ENCODE results near the gene EEFSEC. TPM values are rescaled to one million over a fixed set of nuclear protein-coding genes. Genes with fewer than 3 reads are reported as not detected.

Gene EEFSEC
- total and polyA plus RNA-seq, 2 of the 8 experiments (the other 6 are each of a cell fraction or from before 2014, with no cell fraction given): 13.1 to 19.8 TPM

GRCh38 chr3:128321418-128321817 is 168.1 kb downstream of the EEFSEC start:
- no peak overlapping the region for H2BK12ac ChIP-seq (ENCODE audit: low read depth, low read length)
- H3K23me2 ChIP-seq (ENCODE audit: low read depth, low read length): no peaks in the 10 kb centered on the region
- no peaks in the 10 kb centered on the region for H3K36me3 ChIP-seq (ENCODE audit: control insufficient read depth in 2 of 4, insufficient read depth in 4 of 4, low read length in 3 of 4)
- H3K4ac ChIP-seq (replicated peaks; ENCODE audit: insufficient read length, low read depth, low read length): no peak overlapping the region
- H2BK5ac ChIP-seq (ENCODE audit: low read depth, low read length): no peak overlapping the region
- H3K23ac ChIP-seq (ENCODE audit: insufficient read length): no peak overlapping the region
- H2AK5ac ChIP-seq (ENCODE audit: low read depth, low read length): no peak overlapping the region
- H3K27ac ChIP-seq (ENCODE audit: low read depth, low read length): no peak overlapping the region
- peaks cover 0 to 3% of the 10 kb centered on the region in 2 experiments for H4K20me1 ChIP-seq (replicated peaks in 1 of 2; ENCODE audit: control insufficient read depth in 1 of 2, insufficient read depth in 2 of 2, low read length in 2 of 2)
- H3K9me3 ChIP-seq (ENCODE audit: insufficient read depth in 2 of 2, low read depth in 1 of 2, low read length in 1 of 2): no peaks in the 10 kb centered on the region
- ChIA-PET CTCF (ENCODE audit: partially characterized antibody) (interaction anchor here (0.6 to 7.1 kb wide), 55 partner anchors 9 to 264 kb away, joined by 3 to 108 read pairs (median 5); no protein-coding TSS in a partner anchor), POLR2A (ENCODE audit: partially characterized antibody) (interaction anchor here (1.0 to 1.5 kb wide), 3 partner anchors 11 to 65 kb away, joined by 3 read pairs; no protein-coding TSS in a partner anchor)
- H3K4me3 ChIP-seq (ENCODE audit: extremely low read depth in 1 of 4, insufficient read depth in 2 of 4, low read depth in 3 of 4, low read length in 4 of 4): no peak overlapping the region
- peaks cover 0 to 4% (median 0%) of the 10 kb centered on the region in 4 experiments; a peak in 2 of 7 replicates for H3K4me1 ChIP-seq (replicated peaks in 1 of 4; ENCODE audit: control insufficient read depth in 3 of 4, insufficient read depth in 4 of 4, low read length in 3 of 4)
- no peak overlapping the region for H3K9ac ChIP-seq (replicated peaks in 1 of 4; ENCODE audit: extremely low read depth in 1 of 4, low read depth in 3 of 4, low read length in 3 of 4)
- no peak overlapping the region for H4K5ac ChIP-seq (ENCODE audit: insufficient read length, low read depth, low read length)
- no peak overlapping the region for H3K14ac ChIP-seq (ENCODE audit: insufficient read length)
- no peak overlapping the region for H2BK20ac ChIP-seq (ENCODE audit: low read length)
- no peak overlapping the region for H2BK120ac ChIP-seq (replicated peaks; ENCODE audit: low read depth, low read length)
- H4K91ac ChIP-seq (replicated peaks; ENCODE audit: insufficient read length, low read length): no peak overlapping the region
- FAIRE-seq (no peak), DNase-seq (ENCODE audit: low read depth in 1 of 2, low spot score in 2 of 2) (no peak)
- H3K27me3 ChIP-seq (replicated peaks in 1 of 4; ENCODE audit: control insufficient read depth in 3 of 4, extremely low read depth in 1 of 4, insufficient read depth in 3 of 4, low read length in 3 of 4): no peaks in the 10 kb centered on the region
- H3K79me1 ChIP-seq (ENCODE audit: low read depth, low read length): peaks cover 2% of the 10 kb centered on the region; the same call in 1 of the 2 replicates
- 81% methylated on average over 3 of the region's 4 CpGs; no CpG with 5 or more reads in 1 of the 2 experiments for WGBS, 2 experiments (ENCODE audit: extremely low coverage in 1 of 2, insufficient coverage in 1 of 2, insufficient read length in 1 of 2, insufficient replicate concordance in 2 of 2, low coverage in 1 of 2, low lambda C conversion rate in 2 of 2, missing lambda C conversion rate in 1 of 2)
- H3K79me2 ChIP-seq (ENCODE audit: control insufficient read depth in 1 of 2, insufficient read depth in 2 of 2, low read length in 2 of 2): no peaks in the 10 kb centered on the region
- no peak overlapping the region for H3K4me2 ChIP-seq (ENCODE audit: insufficient read depth in 1 of 2, low read depth in 2 of 2, low read length in 2 of 2)
- H2AFZ ChIP-seq (ENCODE audit: low read length): no peak overlapping the region
- no peak overlapping the region; the same call in 1 of the 2 replicates for H2BK15ac ChIP-seq (ENCODE audit: low read length)
- H3K18ac ChIP-seq (ENCODE audit: extremely low read depth, low read length): no peak overlapping the region
- H3K56ac ChIP-seq (replicated peaks; ENCODE audit: insufficient read length, low read depth, low read length): no peak overlapping the region
- H4K8ac ChIP-seq (ENCODE audit: extremely low read depth, insufficient read depth, low read length): peak overlapping the region; percentile 63; the same call in 1 of the 2 replicates
- TF ChIP-seq MAFK (IDR thresholded peaks at IDR 0.05; ENCODE audit: low read depth, low read length): no peak
- TF ChIP-seq MAX (IDR thresholded peaks at IDR 0.05): no peak
- no peak for TF ChIP-seq EGR1 (IDR thresholded peaks at IDR 0.05; ENCODE audit: borderline replicate concordance, low read depth, low read length)
- TF ChIP-seq CTBP2 (IDR thresholded peaks at IDR 0.05; ENCODE audit: borderline replicate concordance, insufficient read depth, insufficient read length, low read length): no peak
- TF ChIP-seq CTCF (IDR thresholded peaks at IDR 0.05; ENCODE audit: control extremely low read depth in 1 of 3, insufficient read depth in 1 of 3, low read depth in 1 of 3, low read length in 3 of 3): no peak
- TF ChIP-seq SP2 (IDR thresholded peaks at IDR 0.05; ENCODE audit: low read length): no peak
- no peak for TF ChIP-seq ZNF274 (IDR thresholded peaks at IDR 0.05; ENCODE audit: borderline replicate concordance, extremely low read depth, low read length)
- TF ChIP-seq JUND (IDR thresholded peaks at IDR 0.05; ENCODE audit: low read length): no peak
- no peak for TF ChIP-seq ATF2 (IDR thresholded peaks at IDR 0.05; ENCODE audit: low read length)
